Type B pancreatic cell (in vitro differentiated cells): ENCODE data around the gene EBF3. TPM values are rescaled to one million over a fixed set of nuclear protein-coding genes. Genes with fewer than 3 reads are reported as not detected.

Source experiments
- DNase-seq: peaks from one replicate; pipeline ENCODE4 v3.0.0; 2021; ENCODE audit warnings: mixed read lengths; ENCODE audit not compliant: unreplicated experiment; ENCODE audit errors: extremely low spot score
- H3K27ac Mint-ChIP-seq: 2 replicates; pipeline ENCODE4 v1.8.0; 2021; ENCODE audit warnings: mild to moderate bottlenecking, mixed read lengths
- H3K27me3 Mint-ChIP-seq: 2 replicates; pipeline ENCODE4 v1.8.0; 2021; ENCODE audit warnings: mixed read lengths
- H3K36me3 Mint-ChIP-seq: 2 replicates; pipeline ENCODE4 v1.8.0; 2021; ENCODE audit warnings: mixed read lengths
- H3K4me1 Mint-ChIP-seq: one replicate; pipeline ENCODE4 v1.8.0; 2021; ENCODE audit warnings: mixed read lengths; ENCODE audit not compliant: unreplicated experiment
- H3K4me3 Mint-ChIP-seq: 2 replicates; pipeline ENCODE4 v1.8.0; 2021; ENCODE audit warnings: mild to moderate bottlenecking, mixed read lengths
- H3K9me3 Mint-ChIP-seq: 2 replicates; pipeline ENCODE4 v1.8.0; 2021; ENCODE audit warnings: mixed read lengths
- CTCF ChIP-seq: fragments of 200-600 bp; sonication (generic); conservative IDR thresholded peaks from 2 replicates; pipeline ENCODE4 v1.5.0; 2021; ENCODE audit warnings: antibody characterized with exemption, mild to moderate bottlenecking
- total RNA-seq: library from RNA; stranded (reverse); gene quantifications from 2 replicates; pipeline ENCODE4 v1.2.1, GENCODE V29; 2021; ENCODE audit warnings: low replicate concordance

EBF3 gene
- total RNA-seq, 1 donor from 2014 or later: 26.1 TPM

GRCh38 chr10:129952378-129953118 lies 11.5 kb downstream of the EBF3 start:
- no peak for TF ChIP-seq CTCF
- Mint-ChIP-seq H3K4me3 (no peak overlapping the region), H3K9me3 (no peaks in the 10 kb centered on the region), H3K4me1 (peaks cover 61% of the 10 kb centered on the region), H3K27ac (no peak overlapping the region), H3K27me3 (peaks cover 69% of the 10 kb centered on the region), H3K36me3 (peaks cover 3% of the 10 kb centered on the region)
- no peak for DNase-seq

- TF ChIP-seq CTCF: no peak
- Mint-ChIP-seq H3K27ac (no peak overlapping the region), H3K4me1 (peaks cover 56% of the 10 kb centered on the region), H3K27me3 (peaks cover 63% of the 10 kb centered on the region), H3K9me3 (no peaks in the 10 kb centered on the region), H3K4me3 (no peak overlapping the region), H3K36me3 (no peaks in the 10 kb centered on the region)
- DNase-seq: no peak
These were observed 12.2 kb downstream of the EBF3 start for GRCh38 chr10:129951970-129952265.

- no peak for DNase-seq
- no peak for TF ChIP-seq CTCF
- H3K4me1 Mint-ChIP-seq: peaks cover 56% of the 10 kb centered on the region
- no peaks in the 10 kb centered on the region for H3K36me3 Mint-ChIP-seq
- H3K27me3 Mint-ChIP-seq: peaks cover 63% of the 10 kb centered on the region
- H3K27ac Mint-ChIP-seq: no peak overlapping the region
- H3K4me3 Mint-ChIP-seq: peak overlapping the region; percentile 66
- H3K9me3 Mint-ChIP-seq: no peaks in the 10 kb centered on the region
These were observed 12.7 kb downstream of the EBF3 start for GRCh38 chr10:129951101-129951969.

- no peak overlapping the region for H3K27ac Mint-ChIP-seq
- no peak for DNase-seq
- H3K27me3 Mint-ChIP-seq: peaks cover 60% of the 10 kb centered on the region
- peak overlapping the region; percentile 66 for H3K4me3 Mint-ChIP-seq
- peaks cover 56% of the 10 kb centered on the region for H3K4me1 Mint-ChIP-seq
- no peaks in the 10 kb centered on the region for H3K9me3 Mint-ChIP-seq
- no peaks in the 10 kb centered on the region for H3K36me3 Mint-ChIP-seq
- no peak for TF ChIP-seq CTCF
These were observed 13.4 kb downstream of the EBF3 start for GRCh38 chr10:129950676-129951075.

GRCh38 chr10:129949891-129950291 lies 14.2 kb downstream of the EBF3 start:
- peaks cover 59% of the 10 kb centered on the region for H3K4me1 Mint-ChIP-seq
- no peaks in the 10 kb centered on the region for H3K9me3 Mint-ChIP-seq
- H3K27me3 Mint-ChIP-seq: peaks cover 57% of the 10 kb centered on the region
- no peak for DNase-seq
- TF ChIP-seq CTCF: no peak
- H3K27ac Mint-ChIP-seq: no peak overlapping the region
- peak overlapping the region; percentile 71 for H3K4me3 Mint-ChIP-seq
- no peaks in the 10 kb centered on the region for H3K36me3 Mint-ChIP-seq
